GM13976 (cell line): Measurements from ENCODE around the gene RIPOR2.

ENCODE experiments used
- DNase-seq: peaks from one replicate; pipeline ENCODE4 v3.0.0; 2012; ENCODE audit warnings: low spot score
- in situ Hi-C: fragments of 300-500 bp; cut with MboI; formaldehyde crosslinking; loops from one replicate; pipeline ENCODE4 v1.12.0; 2022; ENCODE audit warnings: low sequenced_read_pairs, mixed read lengths, inconsistent platforms; ENCODE audit not compliant: unreplicated experiment
- TF ChIP-seq, protein P1 (sequence below): IDR thresholded peaks from 2 replicates; pipeline ENCODE4 v1.5.1; 2012; ENCODE audit warnings: borderline replicate concordance, mild to moderate bottlenecking; ENCODE audit not compliant: insufficient read depth; ENCODE audit errors: extremely low read depth, missing control alignments, control extremely low read depth

The RIPOR2 gene

DNA sequence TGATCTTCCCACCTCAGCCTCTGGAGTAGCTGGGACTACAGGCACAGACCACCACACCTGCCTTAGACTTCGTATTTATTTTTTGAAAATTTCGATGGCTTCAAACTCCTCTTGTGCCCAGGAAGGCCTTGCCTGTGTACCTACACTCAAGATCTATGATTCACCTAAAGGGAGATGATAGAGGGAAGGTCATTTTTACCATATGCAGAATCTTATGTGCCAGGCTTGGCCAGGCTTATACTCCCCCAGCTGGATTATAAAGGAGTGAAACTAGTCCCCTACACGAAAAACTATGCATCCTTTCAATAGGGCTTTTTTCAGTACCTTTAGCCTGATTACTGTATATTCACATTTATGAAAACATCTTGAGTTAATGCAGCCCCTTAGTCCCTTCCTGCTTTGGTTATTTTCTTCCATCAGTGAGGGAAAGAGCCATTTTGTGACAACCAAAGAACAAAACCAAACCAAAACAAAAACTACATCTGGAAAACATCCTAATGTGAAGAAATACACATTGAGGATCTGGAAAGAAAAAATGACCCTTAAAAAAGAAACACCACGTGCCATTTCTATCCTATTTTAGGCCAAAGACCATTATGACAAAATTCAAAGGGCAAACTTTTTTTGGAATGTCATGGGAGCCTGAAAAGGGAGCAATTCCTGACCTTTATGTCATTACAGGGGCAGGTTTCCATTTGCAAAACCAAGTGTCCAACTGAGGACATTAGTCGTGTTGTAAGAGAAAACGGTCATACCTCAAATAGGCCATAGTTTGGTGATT, 34.7 kb downstream of the RIPOR2 start:
- in situ Hi-C loops, result no loop called here
- DNase-seq, result no peak
- TF ChIP-seq, protein P1, sequence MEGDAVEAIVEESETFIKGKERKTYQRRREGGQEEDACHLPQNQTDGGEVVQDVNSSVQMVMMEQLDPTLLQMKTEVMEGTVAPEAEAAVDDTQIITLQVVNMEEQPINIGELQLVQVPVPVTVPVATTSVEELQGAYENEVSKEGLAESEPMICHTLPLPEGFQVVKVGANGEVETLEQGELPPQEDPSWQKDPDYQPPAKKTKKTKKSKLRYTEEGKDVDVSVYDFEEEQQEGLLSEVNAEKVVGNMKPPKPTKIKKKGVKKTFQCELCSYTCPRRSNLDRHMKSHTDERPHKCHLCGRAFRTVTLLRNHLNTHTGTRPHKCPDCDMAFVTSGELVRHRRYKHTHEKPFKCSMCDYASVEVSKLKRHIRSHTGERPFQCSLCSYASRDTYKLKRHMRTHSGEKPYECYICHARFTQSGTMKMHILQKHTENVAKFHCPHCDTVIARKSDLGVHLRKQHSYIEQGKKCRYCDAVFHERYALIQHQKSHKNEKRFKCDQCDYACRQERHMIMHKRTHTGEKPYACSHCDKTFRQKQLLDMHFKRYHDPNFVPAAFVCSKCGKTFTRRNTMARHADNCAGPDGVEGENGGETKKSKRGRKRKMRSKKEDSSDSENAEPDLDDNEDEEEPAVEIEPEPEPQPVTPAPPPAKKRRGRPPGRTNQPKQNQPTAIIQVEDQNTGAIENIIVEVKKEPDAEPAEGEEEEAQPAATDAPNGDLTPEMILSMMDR, result no peak

DNA sequence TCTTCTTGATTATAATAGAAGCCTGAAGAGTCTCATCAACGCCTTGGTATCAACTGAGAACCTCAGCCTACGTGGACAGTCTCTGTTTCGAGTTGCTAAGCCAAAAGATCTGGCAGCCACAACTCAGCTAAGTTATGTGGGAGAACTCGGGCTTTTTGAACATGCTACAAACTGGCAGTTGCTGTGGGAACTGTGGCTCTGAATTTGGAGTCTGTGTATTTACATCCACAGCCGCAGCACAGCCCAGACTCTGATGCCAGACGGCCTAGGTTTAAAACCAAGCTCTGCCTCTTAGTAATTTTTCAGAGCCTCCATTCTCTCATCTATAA, 35.8 kb downstream of the RIPOR2 start:
- DNase-seq, result no peak
- in situ Hi-C loops, result no loop called here
- TF ChIP-seq, protein P1, result no peak

DNA sequence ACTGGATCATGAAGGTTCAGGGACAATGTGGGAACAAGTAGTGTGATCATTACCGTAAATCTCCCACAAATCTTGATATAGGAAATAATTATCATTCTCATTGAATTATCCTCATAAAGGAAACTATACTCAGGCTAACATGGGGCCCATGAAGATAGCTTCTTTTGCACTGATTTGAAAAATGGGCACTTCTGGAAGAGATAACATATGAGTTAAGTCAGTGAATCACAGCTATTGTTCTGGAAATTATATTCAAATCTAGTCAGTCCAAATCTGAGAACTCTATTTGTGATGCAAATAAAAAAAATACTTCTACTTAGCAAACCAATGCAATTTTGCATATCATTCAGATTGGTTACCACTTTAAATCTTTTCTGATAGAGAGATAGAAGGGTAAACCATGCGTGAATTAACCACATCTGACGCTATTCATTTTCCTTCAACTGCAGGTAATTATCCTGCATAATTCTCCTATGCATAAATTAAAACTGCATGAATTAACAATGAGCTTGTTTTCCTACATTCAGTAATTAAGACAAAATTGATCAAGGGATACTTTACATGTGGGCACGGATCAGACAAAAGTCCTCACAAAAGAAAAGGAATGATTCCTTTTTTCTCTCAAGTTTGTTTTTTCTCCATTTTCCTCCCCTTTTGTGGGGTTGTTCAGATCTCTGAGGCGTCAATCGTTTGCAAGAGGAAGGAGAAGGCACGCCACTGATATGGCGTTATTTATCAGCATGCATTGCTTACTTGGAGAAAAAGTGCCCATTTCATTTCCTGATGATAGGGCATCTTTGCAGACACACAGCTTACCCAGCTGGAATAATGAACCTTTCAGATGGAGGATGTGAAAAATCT, 36.4 kb downstream of the RIPOR2 start:
- TF ChIP-seq, protein P1, result no peak
- in situ Hi-C loops, result no loop called here
- DNase-seq, result no peak

DNA sequence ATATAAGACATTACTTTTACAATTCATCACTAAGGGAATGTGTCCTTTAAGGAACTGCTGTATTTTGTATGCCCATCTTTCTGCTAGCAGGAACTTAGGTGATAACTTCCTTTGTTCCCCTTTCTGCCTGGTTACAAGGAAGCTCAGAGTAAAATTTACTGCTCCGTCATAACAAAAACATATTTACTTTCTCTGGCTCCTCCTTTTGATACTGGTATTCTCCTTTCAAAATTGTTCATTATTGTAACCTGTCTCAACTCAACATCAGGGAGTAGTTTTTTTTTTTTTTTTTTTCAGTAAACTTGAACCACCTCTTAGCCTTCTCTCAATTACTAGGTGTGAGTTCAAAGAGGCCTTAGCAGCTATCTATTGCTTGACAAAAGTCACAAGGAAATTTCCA, 37.1 kb downstream of the RIPOR2 start:
- no peak for DNase-seq
- in situ Hi-C loops, result no loop called here
- TF ChIP-seq, protein P1, result no peak

DNA sequence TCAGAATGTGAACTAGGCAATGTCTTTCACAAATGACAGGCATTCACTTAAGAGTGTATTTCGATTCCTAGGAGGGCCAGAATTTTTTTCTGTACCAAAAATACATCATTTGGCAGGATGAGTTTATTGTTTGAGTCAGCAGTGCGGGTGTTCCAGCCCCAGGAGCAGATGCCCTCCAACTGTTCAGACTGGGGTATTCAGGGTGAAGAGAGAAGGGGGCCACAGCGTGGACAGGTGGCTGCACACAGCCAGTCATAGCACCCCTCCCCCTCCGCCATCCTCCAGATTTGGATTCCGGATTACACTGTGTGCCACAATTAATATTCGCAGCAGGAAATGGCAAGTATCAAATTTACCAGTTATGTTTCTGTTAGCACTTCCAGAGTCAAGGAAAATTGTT, 38.6 kb downstream of the RIPOR2 start:
- in situ Hi-C loops, result no loop called here
- no peak for DNase-seq
- TF ChIP-seq, protein P1, result no peak

DNA sequence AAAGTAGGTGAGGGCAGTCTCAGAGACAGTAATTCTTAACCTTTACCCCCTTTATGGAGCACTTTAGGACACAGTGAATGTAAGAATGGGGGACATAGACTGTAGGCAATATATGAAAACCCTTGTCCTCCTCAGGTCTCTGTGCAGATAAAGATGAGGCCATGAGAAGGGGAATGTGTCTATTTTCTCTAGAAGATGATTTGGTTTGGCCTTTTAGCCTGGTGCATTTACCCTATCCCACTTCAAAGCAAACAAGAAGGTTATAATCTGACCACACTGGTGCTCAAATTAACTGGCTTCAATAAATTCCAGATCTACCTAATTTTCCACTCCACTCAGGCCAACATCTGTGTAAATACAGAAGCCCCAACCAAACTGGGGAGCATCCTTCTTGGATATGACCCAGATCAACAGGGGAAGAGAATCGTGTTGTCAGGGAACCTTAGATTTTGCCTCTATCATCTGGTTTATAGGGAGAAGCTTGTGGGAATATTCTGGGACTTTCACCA, 42.4 kb downstream of the RIPOR2 start:
- TF ChIP-seq, protein P1, result no peak
- DNase-seq, result no peak
- in situ Hi-C loops, result no loop called here
